ES-I3 (cell line): ENCODE measurements around the gene TRABD.

Source experiments
- H3K36me3 ChIP-seq: 2 replicates; pipeline ENCODE4 v1.6.1; 2013; ENCODE audit warnings: mild to moderate bottlenecking, low read length, control low read depth, moderate library complexity; ENCODE audit not compliant: insufficient read depth
- H3K4me1 ChIP-seq: 2 replicates; pipeline ENCODE4 v1.6.1; 2013; ENCODE audit warnings: mild to moderate bottlenecking, control low read depth, low read length; ENCODE audit not compliant: insufficient read depth
- H3K9ac ChIP-seq: 2 replicates; pipeline ENCODE4 v1.6.1; 2013; ENCODE audit warnings: low read depth, mild to moderate bottlenecking, low read length, moderate library complexity
- H3K9me3 ChIP-seq: 2 replicates; pipeline ENCODE4 v1.6.1; 2013; ENCODE audit warnings: mild to moderate bottlenecking, low read length, moderate library complexity; ENCODE audit not compliant: control insufficient read depth, insufficient read depth

Gene TRABD

GRCh38 chr22:50184902-50185374 lies 775 bp upstream of the TRABD start:
- Histone ChIP-seq H3K4me1 (peaks cover 12% of the 10 kb centered on the region; the same call in 1 of the 2 replicates), H3K9me3 (no peaks in the 10 kb centered on the region), H3K36me3 (no peaks in the 10 kb centered on the region; the same call in 1 of the 2 replicates), H3K9ac (peak overlapping the region; percentile 77)

- Histone ChIP-seq H3K9ac (peak overlapping the region; percentile 68), H3K36me3 (no peaks in the 10 kb centered on the region; the same call in 1 of the 2 replicates), H3K4me1 (peaks cover 13% of the 10 kb centered on the region; the same call in 1 of the 2 replicates), H3K9me3 (no peaks in the 10 kb centered on the region)
Measured at GRCh38 chr22:50186181-50186714, 535 bp downstream of the TRABD start.

GRCh38 chr22:50186761-50187523 lies 1.2 kb downstream of the TRABD start:
- peaks cover 13% of the 10 kb centered on the region; the same call in 1 of the 2 replicates for H3K4me1 ChIP-seq
- no peaks in the 10 kb centered on the region; the same call in 1 of the 2 replicates for H3K36me3 ChIP-seq
- H3K9ac ChIP-seq: peak overlapping the region; percentile 68
- no peaks in the 10 kb centered on the region for H3K9me3 ChIP-seq

- H3K36me3 ChIP-seq: no peaks in the 10 kb centered on the region; the same call in 1 of the 2 replicates
- no peaks in the 10 kb centered on the region for H3K9me3 ChIP-seq
- H3K9ac ChIP-seq: no peak overlapping the region
- peaks cover 13% of the 10 kb centered on the region; the same call in 1 of the 2 replicates for H3K4me1 ChIP-seq
Measured at GRCh38 chr22:50188356-50188755, 2.6 kb downstream of the TRABD start.

- H3K9ac ChIP-seq: no peak overlapping the region
- no peaks in the 10 kb centered on the region for H3K9me3 ChIP-seq
- H3K36me3 ChIP-seq: no peaks in the 10 kb centered on the region; the same call in 1 of the 2 replicates
- peaks cover 4% of the 10 kb centered on the region; the same call in 1 of the 2 replicates for H3K4me1 ChIP-seq
Measured at GRCh38 chr22:50189184-50189848, 3.6 kb downstream of the TRABD start.

GRCh38 chr22:50189849-50190181 lies 4.1 kb downstream of the TRABD start:
- peaks cover 4% of the 10 kb centered on the region; the same call in 1 of the 2 replicates for H3K4me1 ChIP-seq
- no peaks in the 10 kb centered on the region; the same call in 1 of the 2 replicates for H3K36me3 ChIP-seq
- no peaks in the 10 kb centered on the region for H3K9me3 ChIP-seq
- peak overlapping the region; percentile 78; the same call in 1 of the 2 replicates for H3K9ac ChIP-seq

GRCh38 chr22:50190182-50190940 lies 4.6 kb downstream of the TRABD start:
- no peaks in the 10 kb centered on the region for H3K9me3 ChIP-seq
- peaks cover 4% of the 10 kb centered on the region; the same call in 1 of the 2 replicates for H3K4me1 ChIP-seq
- H3K9ac ChIP-seq: peak overlapping the region; percentile 78
- H3K36me3 ChIP-seq: no peaks in the 10 kb centered on the region; the same call in 1 of the 2 replicates

- no peaks in the 10 kb centered on the region for H3K9me3 ChIP-seq
- H3K9ac ChIP-seq: peak overlapping the region; percentile 78
- H3K36me3 ChIP-seq: no peaks in the 10 kb centered on the region; the same call in 1 of the 2 replicates
- H3K4me1 ChIP-seq: peaks cover 4% of the 10 kb centered on the region; the same call in 1 of the 2 replicates
Measured at GRCh38 chr22:50190941-50191741, 5.4 kb downstream of the TRABD start.

- H3K36me3 ChIP-seq: no peaks in the 10 kb centered on the region; the same call in 1 of the 2 replicates
- peaks cover 4% of the 10 kb centered on the region; the same call in 1 of the 2 replicates for H3K4me1 ChIP-seq
- no peak overlapping the region for H3K9ac ChIP-seq
- H3K9me3 ChIP-seq: no peaks in the 10 kb centered on the region
Measured at GRCh38 chr22:50192436-50193204, 6.9 kb downstream of the TRABD start.

- H3K9ac ChIP-seq: no peak overlapping the region
- H3K36me3 ChIP-seq: no peaks in the 10 kb centered on the region; the same call in 1 of the 2 replicates
- peaks cover 4% of the 10 kb centered on the region; the same call in 1 of the 2 replicates for H3K4me1 ChIP-seq
- no peaks in the 10 kb centered on the region for H3K9me3 ChIP-seq
Measured at GRCh38 chr22:50193621-50194020, 7.9 kb downstream of the TRABD start.

- no peak overlapping the region for H3K9ac ChIP-seq
- no peaks in the 10 kb centered on the region for H3K36me3 ChIP-seq
- peaks cover 4% of the 10 kb centered on the region; the same call in 1 of the 2 replicates for H3K4me1 ChIP-seq
- no peaks in the 10 kb centered on the region for H3K9me3 ChIP-seq
Measured at GRCh38 chr22:50194037-50194805, 8.5 kb downstream of the TRABD start.

- Histone ChIP-seq H3K36me3 (no peaks in the 10 kb centered on the region), H3K9ac (no peak overlapping the region), H3K9me3 (no peaks in the 10 kb centered on the region), H3K4me1 (no peaks in the 10 kb centered on the region)
Measured at GRCh38 chr22:50196256-50196655, 10.5 kb downstream of the TRABD start.
